HG02763 (cell line): ENCODE results near the gene HNRNPUL1.
"Not testable (repeated sequence)": the region's sequence is repeated elsewhere in the genome, so short reads cannot be mapped to it uniquely, and the experiment has no call there.

Source experiments
- ATAC-seq: cut with Tn5 transposase; IDR thresholded peaks from one replicate; pipeline ENCODE4 v1.9.1; 2021; ENCODE audit warnings: mild to moderate bottlenecking, moderate library complexity; ENCODE audit not compliant: unreplicated experiment

HNRNPUL1 gene

DNA sequence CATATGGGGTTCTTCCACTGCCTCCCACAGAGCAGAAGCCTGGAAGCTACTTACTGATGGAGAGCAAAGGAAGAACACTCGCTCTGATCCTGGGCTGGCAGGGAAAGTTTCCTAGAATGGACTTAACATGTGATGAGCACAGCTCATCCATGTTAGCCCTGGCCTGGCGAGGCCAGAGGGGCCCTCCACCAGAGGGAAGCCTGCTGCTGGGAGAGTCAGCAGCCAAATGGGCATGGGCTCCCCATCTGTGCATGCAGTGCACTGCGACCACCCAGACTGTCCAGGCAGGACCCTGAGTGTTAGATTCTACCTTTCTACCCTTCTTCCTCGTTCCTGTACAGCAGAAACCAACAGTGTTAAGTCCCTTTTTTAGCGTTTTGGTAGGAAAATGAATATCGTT is 8.9 kb downstream of the HNRNPUL1 start:
- ATAC-seq: no peak

DNA sequence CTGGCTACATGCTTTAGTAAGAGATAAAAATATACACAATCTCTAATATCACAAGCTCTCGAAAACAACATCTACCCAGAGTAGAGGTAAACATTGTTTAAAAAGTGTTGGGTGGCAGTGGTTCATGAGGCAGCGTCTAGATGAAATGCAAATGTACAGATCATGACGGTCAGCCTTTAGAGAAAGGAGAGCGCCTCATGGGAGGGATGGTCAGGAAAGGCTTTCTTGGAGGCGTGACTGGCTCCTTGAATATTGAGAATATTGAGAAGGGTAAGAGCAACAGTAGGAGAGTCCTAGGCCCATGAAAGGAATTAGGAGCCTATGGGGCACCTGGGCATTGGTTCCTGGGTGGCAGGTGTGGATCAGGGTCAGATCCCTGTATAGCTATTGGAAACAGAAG is 10.6 kb downstream of the HNRNPUL1 start:
- no peak for ATAC-seq

DNA sequence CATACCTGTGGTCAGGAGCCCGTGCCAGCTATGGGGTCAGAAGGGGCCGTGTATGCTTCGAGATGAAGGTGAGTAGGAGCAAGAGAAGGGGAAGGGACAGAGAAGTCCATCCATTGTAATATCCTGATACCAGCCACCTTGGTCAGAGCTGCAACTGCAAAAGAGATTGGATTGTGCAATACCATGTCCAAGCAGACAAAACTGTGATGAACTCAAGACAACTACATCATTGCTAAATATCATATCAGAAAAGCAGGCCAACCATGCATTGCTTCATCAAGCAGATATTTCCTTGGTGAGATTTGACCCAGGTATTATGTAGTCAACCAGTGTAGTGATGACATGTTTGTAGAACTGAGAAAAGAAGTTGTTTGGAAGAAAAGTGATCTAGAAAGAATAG is 12.1 kb downstream of the HNRNPUL1 start:
- ATAC-seq: no peak

DNA sequence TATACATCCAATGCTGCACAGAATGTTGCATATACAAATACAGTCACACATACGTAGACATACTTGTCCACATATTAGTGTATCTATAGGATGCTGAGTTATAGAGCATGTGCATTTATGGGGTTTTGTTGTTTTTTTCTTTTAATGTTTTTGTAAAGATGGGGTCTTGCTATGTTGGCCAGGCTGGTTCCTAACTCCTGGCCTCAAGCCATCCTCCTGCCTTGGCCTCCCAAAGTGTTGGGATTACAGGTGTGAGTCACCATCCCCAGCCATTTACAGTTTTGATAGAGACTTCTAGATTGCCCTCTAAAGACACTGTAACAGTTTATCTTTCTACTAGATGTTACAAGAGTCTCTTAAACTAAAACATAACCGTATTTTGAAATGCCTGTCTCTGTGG is 14.3 kb downstream of the HNRNPUL1 start:
- no peak for ATAC-seq

DNA sequence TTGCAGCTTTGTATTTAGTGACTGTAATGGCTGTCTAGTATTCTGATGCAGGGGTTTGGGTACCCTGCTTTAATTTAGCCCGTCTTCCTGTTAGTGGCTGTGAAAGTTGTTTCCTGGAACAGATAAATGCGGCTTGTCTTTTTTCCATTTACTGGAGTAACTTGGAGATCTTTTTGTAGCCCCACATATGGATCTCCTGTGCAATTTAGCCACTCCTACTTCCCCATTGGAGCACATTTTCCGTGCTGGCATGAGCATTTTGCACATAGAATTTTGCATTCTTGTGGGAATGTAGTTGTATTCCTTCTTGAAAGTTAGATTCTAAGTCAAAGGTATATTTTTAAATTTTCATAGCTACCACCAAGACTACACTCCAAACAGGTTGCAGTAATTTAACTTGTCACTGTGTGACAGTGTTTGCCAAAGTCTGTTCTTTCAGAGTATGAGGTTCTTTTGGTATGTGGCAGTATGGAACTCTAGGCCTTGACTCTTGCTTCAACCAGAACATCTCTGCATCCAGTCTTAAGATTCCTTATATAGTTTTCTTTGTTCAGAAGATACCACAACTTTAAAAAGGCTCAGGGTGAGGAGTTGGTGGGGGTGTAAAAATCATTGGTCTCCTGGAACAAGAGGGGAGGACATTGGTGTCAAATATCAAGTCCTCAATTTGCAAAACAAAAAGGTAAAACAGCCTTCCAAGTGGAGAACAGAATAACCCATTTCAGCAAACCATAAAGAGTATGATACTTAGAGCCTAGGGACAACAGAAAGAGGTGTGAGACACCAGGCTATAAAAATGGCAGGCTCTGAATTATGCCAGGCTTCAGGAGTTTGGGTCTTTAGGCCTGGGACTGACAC is 24.7 kb downstream of the HNRNPUL1 start:
- ATAC-seq: no peak

DNA sequence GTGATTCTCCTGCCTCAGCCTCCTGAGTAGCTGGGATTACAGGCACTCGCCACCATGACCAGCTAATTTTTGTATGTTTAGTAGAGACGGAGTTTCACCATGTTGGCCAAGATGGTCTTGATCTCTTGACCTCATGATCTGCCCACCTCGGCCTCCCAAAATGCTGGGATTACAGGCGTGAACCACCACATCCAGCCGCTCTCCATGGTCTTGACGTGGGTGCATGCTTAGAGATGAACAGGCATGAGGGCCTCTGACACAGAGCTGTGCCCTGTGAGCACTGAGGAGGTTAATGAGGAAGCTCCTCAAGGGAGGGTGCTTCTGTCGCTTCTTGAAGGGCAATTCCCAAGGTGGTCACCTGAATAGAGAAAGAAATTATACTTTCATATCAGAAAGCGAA is 25.6 kb downstream of the HNRNPUL1 start:
- ATAC-seq: not testable (repeated sequence)

DNA sequence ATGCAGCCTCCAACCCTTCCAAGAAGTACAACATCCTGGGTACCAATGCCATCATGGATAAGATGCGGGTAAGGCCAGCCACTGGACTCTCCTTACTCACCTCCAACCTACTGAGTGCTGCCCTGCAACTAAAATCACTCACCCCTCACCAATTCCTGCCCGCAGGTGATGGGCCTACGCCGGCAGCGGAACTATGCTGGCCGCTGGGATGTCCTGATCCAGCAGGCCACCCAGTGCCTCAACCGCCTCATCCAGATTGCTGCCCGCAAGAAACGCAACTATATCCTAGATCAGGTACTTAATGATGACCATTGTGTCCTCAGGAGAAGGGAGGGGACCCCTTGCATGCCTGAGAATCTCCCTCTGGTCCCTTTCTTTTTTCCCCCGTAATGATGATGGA is 30.2 kb downstream of the HNRNPUL1 start:
- no peak for ATAC-seq

DNA sequence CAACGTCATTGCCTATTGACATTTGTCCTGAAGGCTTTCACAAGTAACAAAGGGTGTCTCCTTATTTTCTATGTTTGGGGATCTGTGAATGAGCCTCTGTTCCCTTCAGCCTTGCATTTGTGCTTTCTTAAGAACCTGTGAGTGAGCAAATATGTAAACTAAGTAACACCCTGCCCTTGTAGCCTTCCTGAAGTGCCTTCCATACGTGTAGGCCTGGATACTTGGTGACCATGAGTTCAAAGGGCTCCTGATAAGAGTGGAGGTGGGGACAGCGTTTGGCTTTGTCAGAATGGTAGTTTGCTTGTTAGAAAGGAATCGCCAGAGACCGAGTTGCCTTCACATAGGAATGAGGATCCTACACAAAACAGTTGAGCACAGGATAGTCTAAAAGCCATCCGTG is 31.3 kb downstream of the HNRNPUL1 start:
- ATAC-seq: no peak

DNA sequence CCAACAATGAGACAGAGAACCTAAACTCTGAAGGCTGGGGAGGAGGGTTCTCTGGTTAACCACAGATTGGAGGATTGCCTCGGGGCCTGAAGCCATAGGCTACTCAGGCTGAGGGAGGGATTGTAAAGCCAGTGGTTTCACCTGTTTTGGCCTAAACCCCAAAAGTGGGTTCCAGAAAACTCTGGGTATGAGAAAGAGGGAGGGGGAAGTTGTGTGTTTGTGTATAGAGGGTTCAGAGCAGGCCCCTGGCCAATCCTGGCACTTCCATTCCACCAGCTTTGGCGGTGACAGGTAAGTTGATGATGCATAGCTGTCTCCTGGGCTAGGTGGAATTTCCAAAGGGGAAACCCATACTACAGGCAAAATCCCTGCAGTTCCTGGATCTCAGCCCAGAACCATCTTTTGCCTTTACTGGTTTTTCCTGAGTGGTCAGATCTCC is 32.3 kb downstream of the HNRNPUL1 start:
- ATAC-seq: no peak

DNA sequence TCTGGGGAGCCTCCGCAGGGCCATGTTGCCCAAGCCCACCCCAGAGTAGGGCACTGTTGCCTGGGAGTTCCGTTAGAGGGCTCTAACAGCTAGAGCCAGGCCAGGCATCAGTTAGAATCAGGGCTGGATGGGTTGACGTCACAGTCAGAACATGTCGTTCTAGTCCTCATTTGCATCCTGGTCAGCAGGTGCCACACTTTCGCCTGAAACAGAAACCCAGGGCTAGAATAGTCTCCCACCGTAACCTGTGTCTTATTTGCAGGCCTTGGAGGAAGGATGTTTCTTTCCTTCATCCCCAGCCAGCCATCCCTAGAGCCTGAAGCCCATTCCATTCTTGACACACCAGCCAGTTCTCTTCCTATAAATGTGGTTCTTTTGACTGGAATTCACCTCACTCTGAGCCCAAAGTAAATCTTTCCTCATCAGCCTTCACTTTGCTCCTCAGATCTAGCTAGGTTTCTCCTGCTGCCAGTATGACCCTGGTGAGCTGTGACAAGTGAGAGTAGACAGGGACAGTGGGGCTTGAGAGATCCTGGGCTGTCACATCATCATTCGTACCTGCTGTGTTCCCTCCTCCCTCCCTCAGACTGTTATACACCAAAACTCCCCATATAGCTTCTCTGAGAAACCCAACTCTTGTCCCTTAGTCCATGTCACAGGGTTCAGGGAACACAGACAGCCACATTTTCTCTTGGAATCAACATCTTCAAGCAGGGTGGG is 33.6 kb downstream of the HNRNPUL1 start:
- peak; percentile 71 for ATAC-seq

DNA sequence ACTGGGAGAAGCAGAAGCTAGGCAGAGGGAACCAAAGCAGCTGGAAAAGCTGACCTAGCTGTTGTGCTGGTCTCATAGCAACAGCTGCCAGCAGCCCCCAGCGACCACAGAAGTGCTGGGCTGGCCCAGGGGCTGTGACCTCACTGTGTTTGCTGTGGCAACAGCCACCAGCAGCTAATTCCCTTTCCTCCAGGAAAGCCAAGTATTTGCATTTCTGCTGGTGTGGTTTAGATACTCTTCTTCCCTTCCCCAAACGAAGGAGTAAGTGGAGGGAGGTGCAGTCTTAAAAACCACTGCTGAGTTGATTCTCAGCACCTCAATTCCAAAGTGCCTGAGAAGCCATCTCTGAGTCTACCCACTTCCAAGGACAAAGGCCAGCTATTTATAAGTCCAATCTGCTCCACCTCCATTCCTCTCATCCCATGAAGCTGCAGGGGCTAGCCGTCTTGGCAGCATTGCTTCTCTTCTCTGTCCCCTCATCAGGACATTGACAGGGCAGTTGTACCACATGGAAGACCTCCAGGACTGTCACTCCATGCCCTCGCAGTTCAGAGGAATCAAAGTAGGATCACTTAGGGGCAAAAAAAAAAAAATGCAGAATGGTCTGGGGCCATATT is 34.3 kb downstream of the HNRNPUL1 start:
- ATAC-seq: peak; percentile 22

DNA sequence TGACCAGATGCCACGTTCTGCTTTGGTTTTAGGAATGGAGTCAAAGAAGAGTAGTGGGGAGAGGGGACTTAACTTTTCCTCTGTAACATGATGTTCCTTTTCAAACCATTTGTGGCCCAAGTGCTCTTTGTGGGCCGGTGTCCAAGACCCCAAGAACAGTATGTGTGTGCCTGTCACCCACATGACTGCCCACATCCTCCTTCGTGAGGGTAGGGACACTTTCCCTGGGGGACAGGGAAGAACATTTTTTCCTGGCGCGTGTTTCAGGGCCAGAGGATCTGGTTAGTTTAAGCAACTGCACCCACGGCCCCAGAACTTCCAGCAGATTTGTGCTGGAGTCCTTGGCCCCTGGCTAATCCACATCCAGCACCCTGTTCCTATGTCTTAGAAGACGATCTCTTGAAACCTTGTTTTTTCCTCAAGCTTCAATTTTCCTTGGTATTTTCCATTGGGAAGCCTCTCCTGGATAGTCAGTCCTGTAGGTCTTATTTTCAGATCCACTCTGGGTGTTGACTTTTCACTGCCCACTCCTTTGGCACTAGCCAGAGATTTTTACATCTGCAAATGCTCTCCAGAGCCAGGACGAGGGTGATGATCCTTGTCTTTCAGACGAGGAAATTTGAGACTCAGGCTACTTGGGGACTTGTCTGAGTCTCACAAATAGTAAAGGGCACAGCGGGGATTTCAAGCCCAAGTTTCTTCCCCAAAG is 35.0 kb downstream of the HNRNPUL1 start:
- no peak for ATAC-seq

DNA sequence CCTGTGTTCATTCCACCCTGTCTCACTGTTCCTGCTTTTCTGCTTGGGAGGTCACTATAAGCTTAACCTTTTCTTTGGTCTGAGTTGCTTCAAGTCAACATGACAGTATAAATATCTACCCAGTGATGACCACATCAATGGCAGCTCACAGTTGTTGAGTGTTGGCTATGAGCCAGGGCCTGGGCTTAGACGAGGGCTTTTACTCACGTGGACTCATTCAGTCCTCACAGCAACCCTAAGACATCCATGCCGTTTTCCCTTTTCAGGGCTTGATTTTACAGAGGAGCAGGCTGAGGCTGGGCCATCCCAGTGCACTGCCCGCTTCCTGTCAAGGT is 35.5 kb downstream of the HNRNPUL1 start:
- no peak for ATAC-seq

DNA sequence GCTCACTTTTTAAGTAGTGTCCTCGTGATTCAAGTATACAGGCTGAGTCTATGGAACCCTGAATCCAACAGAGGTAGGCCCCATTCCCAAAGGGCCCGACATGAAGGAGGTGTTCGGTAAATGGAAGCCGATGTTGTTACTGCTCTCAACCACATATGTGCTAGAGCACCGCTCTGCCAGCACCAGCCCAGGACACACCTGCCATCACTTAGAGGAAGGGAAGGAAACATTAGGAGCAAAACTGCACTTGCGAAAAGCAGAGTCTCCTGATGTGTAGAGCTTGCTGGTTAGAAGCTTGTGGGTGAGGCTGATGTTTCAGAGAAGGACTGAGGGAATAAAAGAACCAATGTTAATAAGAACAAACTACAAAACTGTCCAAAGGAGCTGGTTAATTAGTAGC is 36.4 kb downstream of the HNRNPUL1 start:
- ATAC-seq: no peak

DNA sequence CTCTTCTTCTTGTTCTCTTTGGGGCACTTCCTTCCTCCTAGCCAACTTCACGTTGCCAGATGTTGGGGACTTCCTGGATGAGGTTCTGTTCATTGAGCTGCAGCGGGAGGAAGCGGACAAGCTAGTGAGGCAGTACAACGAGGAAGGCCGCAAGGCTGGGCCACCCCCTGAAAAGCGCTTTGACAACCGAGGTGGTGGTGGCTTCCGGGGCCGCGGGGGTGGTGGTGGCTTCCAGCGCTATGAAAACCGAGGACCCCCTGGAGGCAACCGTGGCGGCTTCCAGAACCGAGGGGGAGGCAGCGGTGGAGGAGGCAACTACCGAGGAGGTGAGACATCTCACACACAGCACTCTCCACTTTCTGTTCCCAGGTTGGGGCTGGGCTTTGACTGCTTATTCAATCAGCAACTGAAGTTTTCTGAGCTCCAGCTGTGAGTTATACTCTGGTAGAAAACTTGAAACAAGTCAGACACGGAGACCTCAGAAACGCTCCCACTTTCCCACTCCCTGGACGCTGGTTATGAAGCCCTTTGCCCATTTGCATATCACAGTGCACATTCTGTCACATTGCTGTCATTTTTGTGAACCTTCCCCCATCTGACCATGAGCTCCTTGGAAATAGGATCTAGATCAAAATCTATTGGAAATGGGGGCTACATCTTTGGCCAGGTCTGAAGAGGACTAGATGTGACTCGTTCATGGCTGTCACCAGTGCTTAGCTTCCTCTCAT is 38.6 kb downstream of the HNRNPUL1 start:
- no peak for ATAC-seq

DNA sequence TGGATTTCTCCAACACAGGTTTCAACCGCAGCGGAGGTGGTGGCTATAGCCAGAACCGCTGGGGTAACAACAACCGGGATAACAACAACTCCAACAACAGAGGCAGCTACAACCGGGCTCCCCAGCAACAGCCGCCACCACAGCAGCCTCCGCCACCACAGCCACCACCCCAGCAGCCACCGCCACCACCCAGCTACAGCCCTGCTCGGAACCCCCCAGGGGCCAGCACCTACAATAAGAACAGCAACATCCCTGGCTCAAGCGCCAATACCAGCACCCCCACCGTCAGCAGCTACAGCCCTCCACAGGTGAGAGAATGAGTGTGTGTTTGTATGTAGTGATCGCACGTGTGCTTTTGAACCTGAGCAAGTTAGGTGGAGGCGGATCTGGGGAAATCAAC is 39.8 kb downstream of the HNRNPUL1 start:
- ATAC-seq: no peak

DNA sequence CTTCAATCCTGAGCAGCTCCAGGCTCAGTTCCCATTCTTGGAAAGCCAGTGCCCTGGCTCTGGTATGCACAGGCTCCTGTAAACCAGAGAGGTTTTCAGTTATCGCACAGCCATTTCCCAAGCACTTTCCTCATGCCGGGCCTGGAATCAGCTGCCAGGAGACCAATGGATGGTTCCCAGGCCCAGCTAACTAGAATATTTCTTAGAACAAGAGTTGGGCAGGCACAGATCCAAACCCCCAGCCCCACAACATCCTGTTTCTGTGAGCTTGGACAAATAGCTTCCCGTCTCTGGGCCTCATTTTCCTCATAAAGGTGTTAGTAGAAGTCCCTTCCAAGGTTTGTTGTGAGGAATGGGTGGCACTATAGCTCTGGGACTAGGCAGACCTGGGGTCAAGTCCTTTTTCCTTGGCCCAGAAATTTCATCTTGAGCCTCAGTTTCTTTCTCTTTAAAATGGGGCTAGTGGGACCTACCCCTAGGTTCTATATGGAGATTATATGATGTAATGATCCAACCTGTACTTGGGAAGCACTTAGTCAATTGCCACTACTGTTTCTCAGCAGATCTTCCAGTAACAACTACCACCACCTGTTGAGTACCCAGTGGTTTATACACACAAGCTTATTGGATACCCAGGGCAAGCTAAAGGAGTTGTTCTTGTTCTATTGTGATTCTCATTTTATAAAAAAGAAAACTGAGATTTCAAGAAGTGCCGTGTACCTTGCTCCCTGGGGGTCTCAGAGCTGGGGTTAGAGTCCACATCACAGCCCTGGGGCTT is 40.7 kb downstream of the HNRNPUL1 start:
- no peak for ATAC-seq

DNA sequence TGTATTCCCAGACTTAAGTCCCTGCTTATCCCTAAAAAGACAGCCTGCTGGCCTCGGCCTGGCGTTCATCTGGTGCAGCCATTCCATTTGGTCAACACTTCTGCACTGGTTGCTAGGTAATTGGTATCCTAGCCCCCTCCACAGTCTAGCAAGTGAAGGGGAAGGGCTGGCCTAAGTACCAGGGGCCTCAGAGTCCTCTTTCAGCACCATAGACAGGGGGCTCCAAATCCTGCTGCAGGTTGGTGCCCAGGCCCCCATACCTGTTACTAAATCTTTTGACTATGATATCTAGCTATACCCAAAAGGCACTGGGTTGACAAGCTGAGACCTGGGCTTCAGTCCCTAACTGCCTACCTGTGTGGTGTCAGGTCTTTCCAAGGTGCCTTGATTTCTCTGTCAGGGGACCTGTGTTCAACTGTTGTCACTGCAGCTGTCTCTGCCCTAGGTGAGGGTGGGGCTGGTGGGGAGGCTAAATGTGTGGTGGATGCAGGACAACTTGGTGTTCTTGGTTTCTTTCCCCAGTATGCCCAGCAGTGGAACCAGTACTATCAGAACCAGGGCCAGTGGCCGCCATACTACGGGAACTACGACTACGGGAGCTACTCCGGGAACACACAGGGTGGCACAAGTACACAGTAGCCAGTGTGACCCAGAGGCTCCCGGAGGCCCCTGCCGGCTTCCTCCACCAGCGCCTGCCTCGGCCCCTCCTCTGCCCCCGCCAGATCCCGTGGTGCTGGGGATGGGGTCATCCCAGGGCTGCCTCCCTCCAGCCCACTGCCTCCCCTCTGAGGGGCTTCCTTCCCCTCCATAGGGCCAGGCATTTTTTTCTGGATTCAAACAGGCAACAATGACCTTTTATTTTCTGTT is 42.0 kb downstream of the HNRNPUL1 start:
- ATAC-seq: no peak
